B cell (primary cell): ENCODE results near the gene ELK1. TPM values are rescaled to one million over a fixed set of nuclear protein-coding genes. Genes with fewer than 3 reads are reported as not detected.

ENCODE experiments used
- ATAC-seq: fragments of 200-7000 bp; cut with Tn5 transposase; one replicate; pipeline ENCODE4 v1.10.0; 2021; ENCODE audit warnings: low read depth, mild to moderate bottlenecking, moderate number of reproducible peaks, moderate library complexity
- CTCF ChIA-PET: fragments of 350-600 bp; sonication (Branson Sonifier 250); formaldehyde crosslinking; loops from one replicate; lab custom pipeline; 2021; ENCODE audit warnings: antibody characterized with exemption, inconsistent platforms; lab: Charles Lee
- POLR2A ChIA-PET: fragments of 350-600 bp; sonication (Branson Sonifier 250); formaldehyde crosslinking; loops from one replicate; lab custom pipeline; 2021; ENCODE audit warnings: antibody characterized with exemption; lab: Charles Lee
- DNase-seq: peaks from one replicate; pipeline ENCODE4 v3.0.0; 2013
- H2AFZ ChIP-seq: 2 replicates; pipeline ENCODE4 v1.6.1; 2012; ENCODE audit warnings: mild to moderate bottlenecking, low read depth, low read length; ENCODE audit not compliant: insufficient read depth, poor library complexity, severe bottlenecking
- H3K27ac ChIP-seq, 2 donors: 1 replicate in 1 of 2; 2 replicates in 1 of 2; pipeline ENCODE4 v1.5.1; 2012 to 2013; ENCODE audit warnings: low read length in 2 of 2, mild to moderate bottlenecking in 2 of 2, moderate library complexity in 1 of 2
- H3K27me3 ChIP-seq, 4 experiments: fragments of 200-600 bp in 1 of 4; sonication (generic) in 1 of 4; replicated peaks in 1 of 4; 1 replicate in 2 of 4; 2 replicates in 2 of 4; pipeline versions ENCODE4 v1.6.1 to v1.7.0; 2013 to 2016; ENCODE audit warnings: low read length in 3 of 4, mild to moderate bottlenecking in 2 of 4, mixed read lengths in 1 of 4, moderate library complexity in 1 of 4; ENCODE audit not compliant: insufficient read depth in 4 of 4, control insufficient read depth in 3 of 4; ENCODE audit errors: control extremely low read depth in 1 of 4
- H3K36me3 ChIP-seq, 2 experiments: replicated peaks in 1 of 2; 1 replicate in 1 of 2; 2 replicates in 1 of 2; pipeline versions ENCODE4 v1.6.1 to v1.7.1; 2013; ENCODE audit warnings: low read length in 1 of 2; ENCODE audit not compliant: insufficient read depth in 2 of 2, control insufficient read depth in 1 of 2; ENCODE audit errors: control extremely low read depth in 1 of 2, extremely low read depth in 1 of 2
- H3K4me1 ChIP-seq, 2 donors: fragments of 200-600 bp in 1 of 2; sonication (generic) in 1 of 2; 1 replicate in 1 of 2; 2 replicates in 1 of 2; pipeline versions ENCODE4 v1.5.1 to v1.6.1; 2013 to 2017; ENCODE audit warnings: low read length in 2 of 2; ENCODE audit not compliant: control insufficient read depth in 2 of 2, insufficient read depth in 2 of 2
- H3K4me2 ChIP-seq: replicated peaks from 2 replicates; pipeline ENCODE3; 2012; ENCODE audit warnings: mild to moderate bottlenecking, low read depth, low read length; ENCODE audit not compliant: poor library complexity, severe bottlenecking
- H3K4me3 ChIP-seq, 5 experiments: fragments of 200-600 bp in 1 of 5; sonication (generic) in 1 of 5; 1 replicate in 3 of 5; 2 replicates in 2 of 5; pipeline versions ENCODE4 v1.5.1 to v1.7.0; 2011 to 2016; ENCODE audit warnings: low read length in 4 of 5, mild to moderate bottlenecking in 4 of 5, low read depth in 2 of 5, control low read depth in 1 of 5, moderate library complexity in 1 of 5; ENCODE audit not compliant: insufficient read depth in 1 of 5; ENCODE audit errors: control extremely low read depth in 1 of 5, extremely low read depth in 1 of 5
- H3K79me2 ChIP-seq: fragments of 200-600 bp; sonication (generic); one replicate; pipeline ENCODE4 v1.6.0; 2016; ENCODE audit warnings: low read length; ENCODE audit not compliant: control insufficient read depth, insufficient read depth
- H3K9ac ChIP-seq: fragments of 200-600 bp; sonication (generic); 2 replicates; pipeline ENCODE4 v1.6.1; 2017; ENCODE audit warnings: mild to moderate bottlenecking, low read length, moderate library complexity
- H3K9me3 ChIP-seq, 3 donors: one replicate each; pipeline versions ENCODE4 v1.6.1 to v1.7.1; 2013; ENCODE audit warnings: low read length in 2 of 3; ENCODE audit not compliant: control insufficient read depth in 2 of 3, insufficient read depth in 1 of 3; ENCODE audit errors: control extremely low read depth in 1 of 3
- H4K20me1 ChIP-seq: 2 replicates; pipeline ENCODE4 v1.6.0; 2012; ENCODE audit warnings: mild to moderate bottlenecking, low read length; ENCODE audit not compliant: insufficient read depth, control insufficient read depth, poor library complexity, severe bottlenecking
- H3K27ac Mint-ChIP-seq: one replicate; pipeline ENCODE4 v1.8.0; 2021; ENCODE audit warnings: mixed read lengths
- H3K27me3 Mint-ChIP-seq: one replicate; pipeline ENCODE4 v1.8.0; 2021; ENCODE audit warnings: mixed read lengths
- H3K4me1 Mint-ChIP-seq: one replicate; pipeline ENCODE4 v1.8.0; 2021; ENCODE audit warnings: mixed read lengths
- H3K4me3 Mint-ChIP-seq: one replicate; pipeline ENCODE4 v1.8.0; 2021; ENCODE audit warnings: mixed read lengths
- H3K9me3 Mint-ChIP-seq: one replicate; pipeline ENCODE4 v1.8.0; 2022; ENCODE audit warnings: mixed read lengths; ENCODE audit not compliant: insufficient read depth
- EZH2 ChIP-seq: IDR thresholded peaks from 2 replicates; pipeline ENCODE4 v1.6.1; 2012; ENCODE audit warnings: borderline replicate concordance, low read depth, mild to moderate bottlenecking, moderate library complexity, low read length; ENCODE audit not compliant: insufficient read depth, poor library complexity, severe bottlenecking
- WGBS: methylation state at CpG from one replicate; pipeline ENCODE4 v1.1.5; 2013; ENCODE audit warnings: missing lambda C conversion rate; ENCODE audit not compliant: insufficient coverage; 5-methylcytosine and 5-hydroxymethylcytosine counted together
- intact Hi-C: fragments of 100-400 bp; cut with micrococcal nuclease; formaldehyde crosslinking; loops from one replicate; pipeline ENCODE4 v1.10.0; 2022
- polyA plus RNA-seq: library from polyadenylated mRNA; depleted of rRNA; stranded (reverse); fragments of >200 nt; gene quantifications from 2 replicates; pipeline ENCODE4 v1.2.3, GENCODE V29; 2012
- total RNA-seq, 2 donors: library from RNA; stranded (reverse); fragments of 120-200 nt in 1 of 2; gene quantifications; 1 replicate in 1 of 2; 2 replicates in 1 of 2; pipeline versions ENCODE4 v1.2.3 to v1.2.4, GENCODE V29; 2013 to 2022
- TF ChIP-seq, protein P1 (sequence below): fragments of 200-600 bp; IDR thresholded peaks from one replicate; pipeline ENCODE4 v1.8.0; 2022; ENCODE audit warnings: antibody characterized with exemption, mild to moderate bottlenecking

ELK1 gene
- total and polyA plus RNA-seq, 2 donors (not counting 1 experiment from before 2014, with no cell fraction given): 14.2 to 22.7 TPM

DNA sequence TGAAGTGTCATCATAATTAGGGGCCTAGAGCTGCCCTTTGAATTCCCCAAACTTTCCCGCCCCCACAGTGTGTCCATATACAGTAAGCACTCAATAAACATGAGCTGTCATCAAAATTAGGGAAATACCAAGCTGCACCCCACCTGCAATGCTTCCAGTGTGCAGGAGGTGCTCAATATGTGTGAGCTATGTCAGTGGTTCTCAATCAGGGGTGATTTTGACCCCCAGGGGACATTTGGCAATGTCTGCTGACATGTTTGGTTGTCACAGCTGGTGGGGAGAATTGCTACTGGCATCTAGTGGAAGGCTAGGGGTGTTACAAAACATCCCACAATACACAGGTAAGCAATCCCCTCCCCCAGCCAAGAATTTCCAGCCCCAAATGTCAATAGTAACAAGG, 21.4 kb downstream of the ELK1 start:
- no peak overlapping the region for H3K4me2 ChIP-seq
- intact Hi-C loops: no loop called here
- Mint-ChIP-seq H3K4me3 (no peak overlapping the region), H3K4me1 (peaks cover 20% of the 10 kb centered on the region), H3K27ac (no peak overlapping the region), H3K27me3 (peaks cover 8% of the 10 kb centered on the region), H3K9me3 (no peaks in the 10 kb centered on the region)
- peak overlapping the region in 1 of 5 experiments; percentile 12 for H3K4me3 ChIP-seq
- H2AFZ ChIP-seq: no peak overlapping the region
- H3K9ac ChIP-seq: no peak overlapping the region
- ChIA-PET POLR2A (no interaction called here), CTCF (interaction anchor here (0.6 to 1.0 kb wide), 2 partner anchors 68 to 1027 kb away, joined by 3 read pairs; partner anchors contain the start of gene ARAF)
- TF ChIP-seq, protein P1, sequence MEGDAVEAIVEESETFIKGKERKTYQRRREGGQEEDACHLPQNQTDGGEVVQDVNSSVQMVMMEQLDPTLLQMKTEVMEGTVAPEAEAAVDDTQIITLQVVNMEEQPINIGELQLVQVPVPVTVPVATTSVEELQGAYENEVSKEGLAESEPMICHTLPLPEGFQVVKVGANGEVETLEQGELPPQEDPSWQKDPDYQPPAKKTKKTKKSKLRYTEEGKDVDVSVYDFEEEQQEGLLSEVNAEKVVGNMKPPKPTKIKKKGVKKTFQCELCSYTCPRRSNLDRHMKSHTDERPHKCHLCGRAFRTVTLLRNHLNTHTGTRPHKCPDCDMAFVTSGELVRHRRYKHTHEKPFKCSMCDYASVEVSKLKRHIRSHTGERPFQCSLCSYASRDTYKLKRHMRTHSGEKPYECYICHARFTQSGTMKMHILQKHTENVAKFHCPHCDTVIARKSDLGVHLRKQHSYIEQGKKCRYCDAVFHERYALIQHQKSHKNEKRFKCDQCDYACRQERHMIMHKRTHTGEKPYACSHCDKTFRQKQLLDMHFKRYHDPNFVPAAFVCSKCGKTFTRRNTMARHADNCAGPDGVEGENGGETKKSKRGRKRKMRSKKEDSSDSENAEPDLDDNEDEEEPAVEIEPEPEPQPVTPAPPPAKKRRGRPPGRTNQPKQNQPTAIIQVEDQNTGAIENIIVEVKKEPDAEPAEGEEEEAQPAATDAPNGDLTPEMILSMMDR: no peak
- no peak for TF ChIP-seq EZH2
- H3K79me2 ChIP-seq: no peaks in the 10 kb centered on the region
- ATAC-seq: peak; percentile 24
- H4K20me1 ChIP-seq: no peaks in the 10 kb centered on the region
- H3K27ac ChIP-seq: no peak overlapping the region
- DNase-seq: no peak
- no CpG with 5 or more reads among the region's 1 CpG for WGBS
- H3K36me3 ChIP-seq: no peaks in the 10 kb centered on the region
- peaks cover 7 to 13% of the 10 kb centered on the region in 2 donors for H3K4me1 ChIP-seq
- H3K27me3 ChIP-seq: peaks cover 0 to 3% (median 0%) of the 10 kb centered on the region in 4 experiments
- H3K9me3 ChIP-seq: no peaks in the 10 kb centered on the region

DNA sequence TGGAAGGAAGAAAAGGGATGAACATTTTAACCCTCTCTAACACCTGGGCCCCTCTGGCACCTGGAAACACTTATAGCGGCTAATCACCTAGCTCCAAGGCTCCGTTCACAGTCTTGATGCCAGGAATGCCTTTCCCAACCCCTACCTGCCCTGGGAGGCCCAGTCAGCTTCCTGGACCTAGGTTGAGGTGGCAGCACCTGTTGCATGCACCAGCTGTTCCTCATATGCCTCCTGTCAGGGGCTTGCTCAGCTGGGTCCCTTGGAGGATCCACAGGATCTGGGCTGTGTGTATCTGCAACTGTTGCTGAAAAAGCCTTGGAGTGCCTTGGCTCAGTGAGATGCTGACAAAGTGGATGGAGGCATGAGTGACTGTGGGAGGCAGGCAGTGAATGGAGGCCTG, 25.0 kb downstream of the ELK1 start:
- Mint-ChIP-seq H3K27me3 (peaks cover 21% of the 10 kb centered on the region), H3K4me3 (no peak overlapping the region), H3K4me1 (peaks cover 27% of the 10 kb centered on the region), H3K27ac (no peak overlapping the region), H3K9me3 (no peaks in the 10 kb centered on the region)
- ChIA-PET POLR2A (no interaction called here), CTCF (no interaction called here)
- Histone ChIP-seq H3K27ac (no peak overlapping the region), H3K4me1 (peaks cover 11 to 18% of the 10 kb centered on the region in 2 donors), H3K4me3 (no peak overlapping the region), H4K20me1 (no peaks in the 10 kb centered on the region), H3K36me3 (no peaks in the 10 kb centered on the region), H3K9ac (no peak overlapping the region), H3K9me3 (no peaks in the 10 kb centered on the region), H3K79me2 (no peaks in the 10 kb centered on the region), H2AFZ (no peak overlapping the region), H3K27me3 (peaks cover 0 to 21% (median 0%) of the 10 kb centered on the region in 4 experiments), H3K4me2 (no peak overlapping the region)
- intact Hi-C loops: no loop called here
- DNase-seq (no peak), ATAC-seq (no peak)
- TF ChIP-seq EZH2: no peak
- 80% methylated on average over 1 of the region's 2 CpGs for WGBS
